GM18858 (cell line): ENCODE results near the gene POLR2L.

ENCODE experiments used
- ATAC-seq: cut with Tn5 transposase; IDR thresholded peaks from one replicate; pipeline ENCODE4 v1.9.1; 2021; ENCODE audit not compliant: unreplicated experiment

POLR2L gene

DNA sequence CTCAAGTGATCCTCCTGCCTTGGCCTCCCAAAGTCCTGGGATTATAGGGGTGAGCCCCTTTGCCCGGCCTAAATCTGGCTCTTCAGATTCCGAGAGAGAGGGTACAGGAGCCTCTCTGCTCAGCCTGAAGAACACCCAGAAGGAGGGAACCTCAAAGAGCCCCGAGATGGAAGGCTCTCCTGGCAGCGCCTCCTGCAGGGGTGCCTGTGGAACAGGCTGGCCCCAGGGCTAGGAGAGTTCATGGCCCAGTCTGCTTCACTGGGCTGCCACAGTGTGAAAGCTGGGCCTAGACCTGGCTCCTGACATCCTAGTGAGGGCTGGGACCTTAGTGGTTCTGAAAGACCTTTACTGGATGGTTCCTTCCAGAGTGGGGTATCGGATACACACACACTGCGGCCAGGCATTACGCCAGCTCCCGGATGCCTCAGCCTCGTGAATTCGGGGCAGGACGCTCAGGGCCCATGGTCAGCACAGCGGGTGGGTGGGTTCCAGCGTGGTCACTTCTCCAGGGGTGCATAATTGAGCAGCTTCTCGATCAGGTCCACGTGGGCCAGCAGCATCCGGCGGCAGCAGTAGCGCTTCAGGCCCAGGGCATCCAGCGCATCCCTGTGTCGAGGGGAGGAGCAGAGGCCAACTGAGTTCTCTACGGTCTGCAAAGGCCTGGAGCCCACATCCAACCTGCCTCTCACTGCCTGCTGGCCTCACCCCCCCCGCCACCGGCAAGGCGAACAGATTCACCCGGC lies 2.3 kb downstream of the POLR2L start:
- ATAC-seq = no peak

GRCh38 chr11:839280-839623 lies 3.1 kb downstream of the POLR2L start:
- no peak for ATAC-seq

GRCh38 chr11:838441-839279 lies 3.7 kb downstream of the POLR2L start:
- no peak for ATAC-seq

DNA sequence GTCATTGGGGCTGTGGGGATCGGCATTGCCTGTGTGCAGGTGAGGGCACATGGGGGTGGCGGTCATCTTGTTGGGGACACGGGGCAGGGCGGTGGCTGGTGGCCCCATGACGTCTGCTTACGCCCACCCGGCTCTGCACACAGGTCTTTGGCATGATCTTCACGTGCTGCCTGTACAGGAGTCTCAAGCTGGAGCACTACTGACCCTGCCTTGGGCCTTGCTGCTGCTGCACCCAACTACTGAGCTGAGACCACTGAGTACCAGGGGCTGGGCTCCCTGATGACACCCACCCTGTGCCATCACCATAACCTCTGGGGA lies 4.4 kb downstream of the POLR2L start:
- ATAC-seq = no peak

GRCh38 chr11:837189-837989 lies 4.9 kb downstream of the POLR2L start:
- ATAC-seq = no peak

GRCh38 chr11:836700-837099 lies 5.6 kb downstream of the POLR2L start:
- no peak for ATAC-seq

GRCh38 chr11:836274-836673 lies 6.1 kb downstream of the POLR2L start:
- no peak for ATAC-seq

DNA sequence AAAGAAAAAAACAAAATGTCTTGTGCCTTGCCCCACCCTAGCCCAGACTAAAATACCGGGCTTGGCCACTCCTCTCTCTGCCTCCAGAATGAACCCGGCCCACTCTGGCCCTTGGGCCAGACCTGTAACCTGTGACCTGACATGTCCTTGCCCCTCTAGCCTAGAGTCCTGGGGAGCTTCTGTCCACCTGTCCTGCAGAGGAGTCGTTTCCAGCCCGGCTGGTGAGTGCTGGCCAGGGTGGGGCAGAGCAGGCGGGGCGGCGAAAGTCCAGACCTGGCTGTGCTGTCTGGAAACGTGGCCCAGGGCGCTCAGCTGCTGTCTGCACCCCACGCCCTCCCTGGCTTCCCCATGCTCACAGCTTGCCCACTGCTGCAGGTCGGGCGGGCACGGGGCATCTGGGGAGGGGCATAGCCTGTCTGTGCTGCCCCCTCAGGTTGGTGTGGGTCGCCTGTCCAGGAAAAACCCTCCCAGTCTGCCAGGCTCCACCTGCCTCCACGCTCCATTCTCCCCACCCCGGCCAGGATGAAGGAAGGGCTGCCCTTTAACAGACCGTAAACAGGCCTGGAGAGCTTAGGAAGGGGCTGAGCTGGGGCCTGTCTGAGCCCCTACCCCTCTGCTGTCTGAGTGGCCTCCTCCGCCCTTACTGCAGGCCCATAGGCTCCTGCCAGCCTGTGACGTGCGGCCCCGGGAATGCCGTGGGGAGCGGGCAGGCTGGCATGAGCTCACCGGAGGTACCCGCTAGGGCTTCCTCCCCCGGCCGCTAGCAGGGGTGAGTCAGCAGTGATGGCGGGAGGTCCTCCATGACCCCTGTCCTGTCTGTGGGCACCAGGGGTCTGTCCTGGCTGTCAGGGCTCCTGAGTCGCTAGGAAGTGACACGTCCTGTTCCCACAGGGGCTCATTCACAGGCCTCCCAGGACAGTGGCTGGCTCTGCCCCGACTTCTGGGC lies 7.7 kb downstream of the POLR2L start:
- no peak for ATAC-seq

GRCh38 chr11:833849-834311 lies 8.4 kb downstream of the POLR2L start:
- no peak for ATAC-seq

GRCh38 chr11:833114-833791 lies 9.1 kb downstream of the POLR2L start:
- no peak for ATAC-seq

- ATAC-seq = no peak
Observed at GRCh38 chr11:832529-833113, 9.7 kb downstream of the POLR2L start, which contains the start of gene CD151. TSS of gene CD151 (plus strand) at chr11:832952. CDS start at chr11:836070, 3,118 bp downstream.

GRCh38 chr11:831961-832528 lies 10.3 kb downstream of the POLR2L start:
- no peak for ATAC-seq

DNA sequence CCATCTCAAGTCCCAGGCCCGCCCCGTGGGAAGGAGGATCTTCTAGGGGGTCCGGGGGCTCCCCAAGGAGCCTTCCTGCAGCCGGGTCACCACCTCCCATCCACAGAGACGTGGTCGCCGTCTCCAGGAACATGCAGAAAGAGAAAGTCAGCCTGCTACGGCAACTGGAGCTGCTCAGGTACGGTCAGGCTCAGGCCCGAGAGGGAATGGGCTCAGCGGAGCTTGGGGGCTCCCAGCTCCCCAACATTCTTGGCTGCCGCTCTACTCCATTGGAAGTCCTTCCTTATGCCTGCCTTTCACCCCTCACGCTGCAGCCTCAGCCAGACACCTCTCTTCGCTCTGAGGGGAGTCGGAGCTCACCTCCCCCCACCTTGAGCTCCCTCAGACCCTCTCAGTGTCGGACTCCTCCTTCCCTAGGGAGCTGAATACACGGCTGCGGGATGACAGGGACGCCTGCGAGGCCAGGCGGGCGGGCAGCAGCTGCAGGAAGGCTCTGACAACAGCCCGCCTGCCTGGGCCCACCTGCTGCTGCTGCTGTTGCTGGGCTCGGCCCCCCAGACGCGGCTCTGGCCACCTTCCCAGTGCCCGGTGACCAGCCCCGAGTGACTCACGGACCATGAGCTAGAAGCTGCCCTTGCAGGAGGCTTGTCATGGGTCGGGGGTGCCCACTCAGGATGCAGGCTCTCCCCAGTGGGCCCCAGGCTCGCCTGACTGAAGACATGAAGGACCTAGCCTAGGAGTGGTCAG lies 11.0 kb downstream of the POLR2L start:
- no peak for ATAC-seq

DNA sequence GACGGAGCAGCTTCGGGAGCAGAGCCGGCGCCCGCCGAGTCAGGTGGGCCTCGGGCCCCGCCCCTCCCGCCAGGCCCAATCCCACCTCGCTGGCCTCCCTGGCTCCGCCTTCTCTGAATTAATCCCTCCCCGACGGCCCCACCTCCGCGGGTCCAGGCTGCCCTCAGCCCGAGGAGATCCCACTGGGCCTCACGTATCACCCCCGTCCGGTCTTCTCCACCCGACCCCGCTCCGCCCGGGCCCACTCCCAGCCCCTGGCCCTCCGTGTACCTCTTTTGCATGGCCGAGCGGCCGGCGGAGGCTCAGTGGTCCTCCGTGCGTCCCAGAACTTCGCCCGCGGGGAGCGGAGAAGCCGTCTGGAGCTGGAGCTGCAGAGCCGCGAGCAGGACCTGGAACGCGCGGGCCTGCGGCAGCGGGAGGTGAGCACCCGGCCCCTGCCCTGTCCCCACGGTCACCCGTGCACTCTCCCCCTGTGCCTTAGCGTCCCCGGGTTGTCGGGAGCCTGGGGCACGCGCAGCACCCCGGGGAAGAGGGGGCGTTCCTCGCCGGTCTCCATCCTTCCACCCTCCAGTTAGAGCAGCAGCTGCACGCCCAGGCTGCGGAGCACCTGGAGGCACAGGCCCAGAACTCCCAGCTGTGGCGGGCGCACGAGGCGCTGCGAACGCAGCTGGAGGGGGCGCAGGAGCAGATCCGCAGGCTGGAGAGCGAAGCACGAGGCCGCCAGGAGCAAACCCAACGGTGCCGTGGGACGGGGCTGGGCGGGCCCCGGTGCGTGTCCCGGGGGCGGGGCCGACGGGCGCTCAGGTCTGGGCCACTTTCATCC lies 11.8 kb downstream of the POLR2L start:
- ATAC-seq = no peak

DNA sequence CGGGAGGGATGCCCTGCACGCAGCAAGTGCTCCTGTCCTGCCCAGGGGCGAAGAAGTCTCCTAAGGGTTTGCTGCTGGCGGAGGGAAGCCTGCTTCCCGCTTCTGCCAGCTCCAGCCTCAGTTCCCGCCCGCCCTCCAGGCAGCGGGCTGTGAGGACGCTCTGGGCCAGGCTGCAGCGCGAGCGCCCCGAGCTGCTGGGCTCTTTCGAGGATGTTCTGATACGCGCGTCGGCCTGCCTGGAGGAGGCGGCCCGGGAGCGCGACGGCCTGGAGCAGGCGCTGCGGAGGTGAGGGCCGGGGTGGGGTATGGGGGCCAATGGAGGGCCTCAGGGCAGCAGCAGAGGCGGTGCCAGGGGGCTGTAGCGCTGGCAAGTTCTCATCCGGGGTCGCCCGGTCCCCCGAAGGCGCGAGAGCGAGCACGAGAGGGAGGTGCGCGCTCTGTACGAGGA lies 12.5 kb downstream of the POLR2L start:
- ATAC-seq = no peak

DNA sequence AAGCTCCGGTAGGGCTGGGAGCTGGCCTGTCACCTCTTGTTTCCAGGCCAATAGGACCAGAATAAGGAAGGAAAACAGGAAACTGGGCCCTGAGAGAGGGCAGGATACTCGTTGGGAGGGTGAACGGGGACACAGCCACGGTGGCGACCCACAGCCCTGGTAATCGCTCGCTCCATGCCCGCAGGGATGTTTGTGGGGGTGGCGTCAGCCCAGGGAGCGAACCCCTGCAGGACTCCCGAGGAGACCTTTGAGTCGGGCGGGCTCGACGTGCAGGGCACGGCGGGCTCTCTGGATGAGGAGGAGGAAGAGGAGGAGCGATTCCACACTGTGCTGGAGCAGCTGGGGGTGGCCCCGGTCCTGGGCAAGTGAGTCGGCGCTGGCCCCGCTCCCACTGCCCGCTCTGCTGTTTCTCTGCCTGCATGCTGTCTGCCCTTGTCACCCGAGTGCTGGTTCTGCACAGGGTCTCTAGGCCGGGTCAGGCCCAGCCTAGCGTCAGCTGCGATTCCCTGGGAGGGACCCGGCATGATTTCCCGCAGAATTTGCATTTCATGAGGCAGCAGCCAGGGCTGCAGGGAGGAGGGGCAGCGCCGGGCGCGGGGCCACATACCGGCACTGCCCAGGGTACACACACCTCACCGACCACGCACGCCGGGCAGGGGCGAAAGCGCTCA lies 13.0 kb downstream of the POLR2L start:
- no peak for ATAC-seq
